HG03060 (cell line): ENCODE data around the gene PMVK.
"Not testable (repeated sequence)": the region's sequence is repeated elsewhere in the genome, so short reads cannot be mapped to it uniquely, and the experiment has no call there.

ENCODE experiments used
- ATAC-seq: cut with Tn5 transposase; IDR thresholded peaks from one replicate; pipeline ENCODE4 v1.9.1; 2021; ENCODE audit warnings: low read depth, moderate number of reproducible peaks; ENCODE audit not compliant: unreplicated experiment

The PMVK gene

GRCh38 chr1:154936555-154937084 lies at the start of gene PMVK:
TSS of gene PMVK (minus strand) at chr1:154936719. CDS start at chr1:154936685, 34 bp downstream.
- peak; percentile 40 for ATAC-seq

GRCh38 chr1:154983776-154984466 lies 47.4 kb upstream of the PMVK start:
- no peak for ATAC-seq

- ATAC-seq = peak; percentile 85
Measured at GRCh38 chr1:154982897-154983648, 46.6 kb upstream of the PMVK start, which contains the start of gene FLAD1. TSS of gene FLAD1 (plus strand) at chr1:154983344. CDS start at chr1:154983695, 351 bp downstream.

GRCh38 chr1:154982341-154982740 lies 45.8 kb upstream of the PMVK start:
- no peak for ATAC-seq

GRCh38 chr1:154978360-154978759 lies 41.8 kb upstream of the PMVK start:
- ATAC-seq = no peak

GRCh38 chr1:154977762-154978161 lies 41.2 kb upstream of the PMVK start:
- not testable (repeated sequence) for ATAC-seq

GRCh38 chr1:154975409-154976059 lies 39.0 kb upstream of the PMVK start:
- no peak for ATAC-seq

- peak; percentile 38 for ATAC-seq
Measured at GRCh38 chr1:154974808-154975408, 38.4 kb upstream of the PMVK start.

GRCh38 chr1:154974102-154974807 lies 37.7 kb upstream of the PMVK start, which contains the start of gene CKS1B:
TSS of gene CKS1B (plus strand) at chr1:154974681. CDS start at chr1:154974746, 65 bp downstream.
- peak; percentile 76 for ATAC-seq

GRCh38 chr1:154973344-154974101 lies 37.0 kb upstream of the PMVK start:
- ATAC-seq = no peak

GRCh38 chr1:154972517-154973343 lies 36.2 kb upstream of the PMVK start:
- ATAC-seq = no peak

- no peak for ATAC-seq
Measured at GRCh38 chr1:154972213-154972516, 35.6 kb upstream of the PMVK start.

- no peak for ATAC-seq
Measured at GRCh38 chr1:154971341-154971998, 35.0 kb upstream of the PMVK start.

GRCh38 chr1:154970631-154971340 lies 34.3 kb upstream of the PMVK start, which contains the start of gene SHC1:
TSS of gene SHC1 (minus strand) at chr1:154970747. CDS start at chr1:154970526, 221 bp downstream.
- ATAC-seq = no peak

GRCh38 chr1:154969860-154970452 lies 33.4 kb upstream of the PMVK start:
- no peak for ATAC-seq

- ATAC-seq = no peak
Measured at GRCh38 chr1:154969246-154969645, 32.7 kb upstream of the PMVK start.

- ATAC-seq = no peak
Measured at GRCh38 chr1:154968731-154969130, 32.2 kb upstream of the PMVK start.
